NCI-H1694 treated with DMSO at 0.1 percent for 48 hours (cell line): ENCODE results near the gene NOL9.

Source experiments
- DNase-seq: peaks from one replicate; lab custom pipeline; 2025; lab: John Stamatoyannopoulos, UW

The NOL9 gene

GRCh38 chr1:6489383-6489765 lies 64.9 kb downstream of the NOL9 start:
- DNase-seq: no peak

DNA sequence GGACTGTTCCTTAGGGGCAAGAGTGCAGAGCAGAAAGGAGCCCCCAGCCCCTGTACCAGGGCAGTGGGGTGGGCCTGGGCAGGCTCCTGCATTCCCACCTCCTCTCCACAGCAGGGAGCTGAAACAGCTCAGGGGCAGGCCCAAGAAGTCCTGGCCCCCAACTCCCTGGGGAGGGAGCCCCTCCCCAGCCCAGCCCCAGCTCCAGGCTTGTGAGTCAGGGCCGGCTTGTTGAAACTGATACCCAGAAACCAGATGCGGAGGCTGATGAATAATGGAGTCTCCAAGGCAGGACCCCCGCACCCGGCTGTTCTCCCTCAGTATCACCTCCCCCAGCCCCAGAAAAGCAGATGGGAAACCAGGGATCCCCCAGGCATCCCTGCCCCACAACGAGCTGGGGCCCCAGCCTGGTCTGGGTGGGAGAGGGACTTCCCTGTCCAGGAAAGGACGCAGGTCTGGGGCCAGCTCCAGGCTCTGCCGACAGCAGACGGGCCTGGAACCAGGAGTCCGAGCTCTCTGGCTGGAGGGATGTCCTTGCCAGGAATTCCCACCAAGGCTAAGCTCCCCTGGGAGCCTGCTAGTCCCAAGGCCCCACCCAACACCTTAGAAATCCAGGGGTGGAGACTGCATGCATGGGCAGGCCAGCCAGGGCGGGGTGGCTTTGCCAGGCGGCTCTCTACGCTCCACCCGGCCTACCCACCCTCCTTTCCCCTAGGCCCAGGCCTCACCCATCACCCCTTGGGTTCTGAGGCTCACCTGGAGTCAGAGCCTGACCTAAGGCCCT lies 65.5 kb downstream of the NOL9 start:
- DNase-seq: no peak

- DNase-seq: no peak
Observed at GRCh38 chr1:6487804-6488484, 66.4 kb downstream of the NOL9 start.

- peak; percentile 67 for DNase-seq
Observed at GRCh38 chr1:6486433-6487011, 67.8 kb downstream of the NOL9 start.

DNA sequence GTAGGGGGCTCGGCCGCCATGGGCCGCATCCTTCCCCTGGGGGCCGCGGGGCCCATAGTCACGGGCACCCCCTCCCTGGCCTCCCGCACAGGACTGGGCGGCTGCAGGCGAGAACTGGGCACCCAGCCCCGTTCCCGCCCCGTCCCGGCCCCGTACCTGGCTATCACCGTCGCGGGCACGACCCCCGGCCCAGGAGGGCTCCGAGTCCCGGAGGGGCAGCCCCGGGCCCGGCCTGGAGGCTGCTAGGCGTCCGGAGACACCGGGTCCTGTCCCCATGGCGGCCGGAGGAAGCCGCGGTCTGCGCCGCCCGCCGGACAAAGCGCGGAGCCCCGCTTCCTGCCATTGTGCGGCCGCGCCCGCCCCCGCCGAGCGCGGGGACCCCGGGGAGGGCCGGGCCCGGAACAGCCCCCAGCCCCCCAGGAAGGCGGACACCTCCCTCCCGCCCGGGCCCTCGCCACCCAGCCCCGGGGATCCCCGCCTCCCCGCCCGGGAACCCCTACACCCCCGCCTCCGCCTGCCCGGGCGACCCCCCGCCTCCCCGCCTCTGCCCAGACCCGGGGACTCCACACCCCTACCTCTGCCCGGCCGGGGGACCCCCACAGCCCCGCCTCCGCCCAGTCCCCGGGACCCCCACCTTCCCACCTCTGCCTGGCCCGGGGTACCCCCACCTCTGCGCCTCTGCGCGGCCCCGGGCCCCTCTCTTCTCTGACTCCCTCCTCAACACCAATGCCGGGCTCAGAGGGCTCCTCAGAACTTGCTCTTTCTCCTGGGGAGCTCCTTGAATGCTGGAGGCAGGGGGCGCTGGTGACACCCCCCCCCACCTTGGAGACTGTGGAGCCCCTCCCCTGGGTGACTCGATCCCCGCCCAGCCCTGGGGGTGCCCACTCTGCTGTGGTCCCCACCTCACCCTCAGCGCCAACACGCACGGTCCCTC lies 68.9 kb downstream of the NOL9 start:
- no peak for DNase-seq

GRCh38 chr1:6484826-6485167 lies 69.5 kb downstream of the NOL9 start:
- no peak for DNase-seq

DNA sequence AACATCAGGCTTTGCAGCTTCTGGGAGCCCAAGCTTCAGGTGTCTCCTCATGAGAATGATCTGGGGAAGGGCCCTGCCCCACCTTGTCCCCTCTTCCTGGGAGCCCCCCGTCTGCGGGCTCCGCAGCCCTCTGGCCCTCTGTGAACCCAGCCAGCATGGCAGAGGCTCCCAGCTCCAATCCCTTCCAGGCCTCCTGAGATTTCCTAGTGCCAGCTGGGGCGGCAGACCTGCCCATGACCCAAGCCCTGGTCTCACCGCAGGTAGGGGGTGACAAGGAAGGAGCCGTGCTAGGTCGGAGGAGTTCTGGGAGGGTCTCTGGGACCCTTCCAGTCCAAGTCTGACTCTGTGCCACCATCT lies 70.6 kb downstream of the NOL9 start:
- DNase-seq: no peak

DNA sequence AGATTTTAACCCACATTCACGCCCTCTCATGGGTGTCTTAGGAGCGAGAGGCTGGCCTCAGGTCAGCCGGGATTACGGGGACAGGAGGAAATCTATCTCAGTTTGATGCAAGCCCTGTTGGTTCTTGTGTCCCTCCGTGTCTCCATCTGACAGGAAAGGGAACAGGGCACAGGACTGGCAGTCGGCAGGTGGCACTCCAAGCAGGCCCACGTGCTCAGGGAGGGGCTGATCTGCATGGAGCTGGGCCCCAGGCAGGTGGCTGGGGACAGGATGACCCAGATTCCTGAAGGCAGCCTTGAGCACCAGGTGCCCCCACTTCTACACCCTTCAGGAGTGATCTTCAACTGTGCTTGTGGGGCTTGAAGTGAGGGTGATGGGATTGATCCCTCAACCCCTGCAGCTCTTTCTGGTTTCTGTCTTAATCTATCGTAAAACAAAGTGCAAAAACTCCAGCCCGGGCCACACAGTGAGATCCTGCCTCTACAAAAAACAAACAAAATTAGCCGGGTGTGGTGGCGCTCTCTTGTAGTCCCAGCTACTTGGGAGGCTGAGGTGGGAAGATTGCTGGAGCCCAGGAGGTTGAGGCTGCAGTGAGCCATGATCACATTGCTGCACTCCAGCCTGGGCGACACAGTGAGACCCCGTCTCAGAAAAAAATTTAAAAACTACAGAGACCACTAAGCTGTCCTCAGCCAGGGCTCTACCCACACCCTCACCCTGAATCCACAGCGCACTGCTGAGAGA lies 71.1 kb downstream of the NOL9 start:
- no peak for DNase-seq

- no peak for DNase-seq
Observed at GRCh38 chr1:6481820-6482219, 72.5 kb downstream of the NOL9 start.

- no peak for DNase-seq
Observed at GRCh38 chr1:6477039-6477820, 77.1 kb downstream of the NOL9 start.

DNA sequence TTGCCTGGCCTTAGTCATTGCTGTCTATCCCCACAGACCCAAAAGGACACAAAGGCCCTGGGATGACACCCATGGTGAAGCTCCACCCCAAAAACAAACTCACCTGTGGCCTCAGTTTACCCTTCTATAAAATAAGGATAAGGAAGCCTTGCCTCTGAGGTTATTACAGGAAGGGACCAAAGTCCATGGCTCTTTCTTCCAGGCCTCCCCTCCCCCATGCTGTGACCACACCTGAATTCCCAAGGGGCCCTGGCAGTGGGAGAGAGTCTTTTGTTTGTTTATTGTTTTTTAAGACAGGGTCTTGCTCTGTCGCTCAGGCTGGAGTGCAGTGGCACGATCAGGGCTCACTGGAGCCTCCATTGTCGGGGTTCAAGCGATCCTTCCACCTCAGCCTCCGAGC lies 77.8 kb downstream of the NOL9 start:
- no peak for DNase-seq

DNA sequence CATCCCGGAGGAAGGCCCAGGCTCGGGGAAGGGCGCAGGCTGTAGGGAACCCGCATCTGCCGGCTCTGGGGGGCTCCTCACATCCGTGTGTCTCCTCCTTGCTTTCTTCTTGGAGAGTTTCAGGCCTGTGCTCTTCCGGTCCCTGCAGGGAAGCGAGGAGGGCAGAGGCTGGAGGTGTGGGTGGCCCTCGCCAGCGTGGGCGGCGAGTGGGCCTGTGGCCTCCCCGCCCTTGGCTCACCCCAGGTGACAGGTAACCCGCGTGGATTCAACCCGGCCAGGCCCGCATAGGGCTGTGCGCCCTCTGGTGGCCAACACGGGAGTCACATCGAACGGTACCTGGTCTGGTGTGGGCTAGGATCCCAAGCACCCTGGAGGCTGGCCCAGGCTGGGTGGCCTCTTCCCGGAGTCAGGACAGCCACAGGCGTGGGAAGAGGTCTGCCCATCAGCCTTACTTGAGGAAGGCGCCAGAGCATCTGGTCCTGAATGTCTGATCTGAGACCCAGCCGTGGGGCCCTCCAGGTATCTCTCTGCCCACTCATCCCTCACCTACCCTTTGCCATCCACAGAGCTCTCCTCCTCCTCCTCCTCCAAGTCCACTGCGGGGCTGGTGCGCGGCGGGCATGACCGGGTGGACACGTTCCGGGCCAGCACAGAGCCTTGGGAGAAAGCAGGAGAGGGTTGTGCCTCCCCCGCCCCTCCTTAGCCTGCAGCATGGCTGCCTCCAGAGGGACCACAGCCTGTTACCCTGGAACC lies 78.8 kb downstream of the NOL9 start:
- no peak for DNase-seq

GRCh38 chr1:6474815-6475282 lies 79.5 kb downstream of the NOL9 start:
- no peak for DNase-seq

- DNase-seq: no peak
Observed at GRCh38 chr1:6473974-6474814, 80.1 kb downstream of the NOL9 start.

- DNase-seq: no peak
Observed at GRCh38 chr1:6473156-6473555, 81.2 kb downstream of the NOL9 start.

DNA sequence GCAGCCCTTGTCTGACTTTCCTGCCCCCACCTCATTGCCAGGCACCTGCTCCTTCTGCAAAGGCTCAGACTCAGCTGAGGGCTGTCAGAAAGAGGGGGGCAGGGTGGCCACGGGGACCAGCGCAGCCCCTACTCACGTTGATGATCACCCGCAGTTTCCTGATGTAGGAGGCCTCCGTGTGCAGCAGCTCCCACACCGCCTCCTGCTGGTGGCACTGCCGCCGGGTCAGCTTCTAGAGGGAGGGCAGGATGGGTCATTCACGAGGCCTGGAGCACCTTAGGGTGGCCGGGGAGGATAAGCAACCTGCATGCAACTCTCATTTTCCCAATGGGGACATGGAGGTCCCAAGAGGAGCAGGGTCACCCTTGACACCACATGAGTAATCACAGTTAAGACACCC lies 81.9 kb downstream of the NOL9 start:
- DNase-seq: no peak

- no peak for DNase-seq
Observed at GRCh38 chr1:6471970-6472368, 82.3 kb downstream of the NOL9 start.
